ENCODE measurements around the gene RPL38.
A peak's percentile ranks its signal among the peaks of the same experiment; 100 is the strongest.

The RPL38 gene

GRCh38 chr17:74244548-74244947, 41.1 kb downstream of the RPL38 start:
- in situ Hi-C loops (cut with HindIII; ENCODE audit: low sequenced_read_pairs) = no loop called here
- no peak for DNase-seq (ENCODE audit: low read depth, low spot score)
- no peak overlapping the region for H3K4me3 ChIP-seq (ENCODE audit: low read depth, low read length)
- TF ChIP-seq, protein P1, sequence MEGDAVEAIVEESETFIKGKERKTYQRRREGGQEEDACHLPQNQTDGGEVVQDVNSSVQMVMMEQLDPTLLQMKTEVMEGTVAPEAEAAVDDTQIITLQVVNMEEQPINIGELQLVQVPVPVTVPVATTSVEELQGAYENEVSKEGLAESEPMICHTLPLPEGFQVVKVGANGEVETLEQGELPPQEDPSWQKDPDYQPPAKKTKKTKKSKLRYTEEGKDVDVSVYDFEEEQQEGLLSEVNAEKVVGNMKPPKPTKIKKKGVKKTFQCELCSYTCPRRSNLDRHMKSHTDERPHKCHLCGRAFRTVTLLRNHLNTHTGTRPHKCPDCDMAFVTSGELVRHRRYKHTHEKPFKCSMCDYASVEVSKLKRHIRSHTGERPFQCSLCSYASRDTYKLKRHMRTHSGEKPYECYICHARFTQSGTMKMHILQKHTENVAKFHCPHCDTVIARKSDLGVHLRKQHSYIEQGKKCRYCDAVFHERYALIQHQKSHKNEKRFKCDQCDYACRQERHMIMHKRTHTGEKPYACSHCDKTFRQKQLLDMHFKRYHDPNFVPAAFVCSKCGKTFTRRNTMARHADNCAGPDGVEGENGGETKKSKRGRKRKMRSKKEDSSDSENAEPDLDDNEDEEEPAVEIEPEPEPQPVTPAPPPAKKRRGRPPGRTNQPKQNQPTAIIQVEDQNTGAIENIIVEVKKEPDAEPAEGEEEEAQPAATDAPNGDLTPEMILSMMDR (IDR thresholded peaks at IDR 0.05; ENCODE audit: low read depth, low read length) = no peak

GRCh38 chr17:74245145-74245831, 41.8 kb downstream of the RPL38 start:
- TF ChIP-seq, protein P1 (IDR thresholded peaks at IDR 0.05; ENCODE audit: low read depth, low read length) = no peak
- in situ Hi-C loops (cut with HindIII; ENCODE audit: low sequenced_read_pairs) = no loop called here

DNA sequence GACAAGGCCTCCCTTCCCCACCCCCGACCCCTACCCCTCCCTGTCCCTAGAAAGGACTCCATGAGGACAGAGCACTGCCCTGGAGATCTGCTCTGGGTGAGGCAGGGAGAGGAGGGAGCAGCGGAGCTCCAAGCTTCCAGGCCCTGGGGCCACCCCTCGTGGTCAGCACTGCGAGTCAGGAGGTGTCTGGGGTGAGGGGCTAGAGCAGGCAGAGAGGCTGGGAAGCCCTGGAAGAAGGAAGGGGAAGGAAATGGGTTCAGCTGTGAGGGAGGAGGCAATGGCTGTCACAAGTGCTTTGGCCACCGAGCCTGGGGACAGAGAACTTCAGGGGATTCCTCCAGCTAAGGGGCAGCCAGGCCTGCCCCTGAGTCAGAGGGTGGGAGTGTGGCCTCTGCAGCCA, 42.4 kb downstream of the RPL38 start:
- in situ Hi-C loops (cut with HindIII; ENCODE audit: low sequenced_read_pairs) = no loop called here
- no peak for DNase-seq (ENCODE audit: low read depth, low spot score)
- H3K4me3 ChIP-seq (ENCODE audit: low read depth, low read length) = no peak overlapping the region
- TF ChIP-seq, protein P1 (IDR thresholded peaks at IDR 0.05; ENCODE audit: low read depth, low read length) = no peak

More at GRCh38 chr17:74245145-74245831, 41.8 kb downstream of the RPL38 start:
- H3K4me3 ChIP-seq (ENCODE audit: low read depth, low read length) = no peak overlapping the region
- peak; percentile 14 for DNase-seq (ENCODE audit: low read depth, low spot score)

DNA sequence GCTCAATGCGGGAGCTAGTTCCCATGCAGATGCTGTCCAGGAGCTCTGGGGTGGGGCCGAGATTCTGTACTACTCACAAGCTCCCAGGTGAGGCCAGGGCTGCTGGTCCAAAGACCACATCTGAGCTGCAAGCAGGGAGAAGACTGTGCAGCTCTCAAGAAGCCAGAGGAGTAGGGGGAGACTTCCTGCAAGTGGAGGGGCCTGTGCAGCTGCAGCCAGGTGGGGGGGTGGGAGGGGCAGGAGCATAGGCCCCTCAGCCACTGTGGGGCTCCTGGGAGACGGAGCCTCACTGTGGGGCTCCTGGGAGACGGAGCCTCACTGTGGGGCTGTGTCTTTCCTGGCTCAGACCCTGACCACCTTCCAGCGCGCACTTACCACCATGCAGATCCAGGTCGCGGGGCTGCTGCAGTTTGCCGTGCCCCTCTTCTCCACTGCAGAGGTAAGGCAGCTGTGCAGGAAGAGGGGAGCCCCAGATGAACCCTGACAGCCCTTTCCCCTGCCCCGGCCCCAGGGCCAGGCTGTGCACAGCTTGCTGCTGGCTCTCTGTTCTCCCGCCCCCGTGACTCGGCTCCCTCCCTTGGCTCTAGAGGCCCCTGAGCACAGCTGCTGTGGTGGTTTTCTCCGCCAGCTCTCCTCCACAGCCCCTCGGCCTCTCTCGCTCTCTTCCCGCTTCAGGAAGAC, 46.3 kb downstream of the RPL38 start:
- TF ChIP-seq, protein P1 (IDR thresholded peaks at IDR 0.05; ENCODE audit: low read depth, low read length) = no peak
- DNase-seq (ENCODE audit: low read depth, low spot score) = no peak
- in situ Hi-C loops (cut with HindIII; ENCODE audit: low sequenced_read_pairs) = no loop called here
- H3K4me3 ChIP-seq (ENCODE audit: low read depth, low read length) = no peak overlapping the region

- in situ Hi-C loops (cut with HindIII; ENCODE audit: low sequenced_read_pairs) = no loop called here
These were observed 47.0 kb downstream of the RPL38 start for GRCh38 chr17:74250324-74250995.

GRCh38 chr17:74251051-74251450, 47.6 kb downstream of the RPL38 start:
- no peak for DNase-seq (ENCODE audit: low read depth, low spot score)
- TF ChIP-seq, protein P1 (IDR thresholded peaks at IDR 0.05; ENCODE audit: low read depth, low read length) = no peak
- in situ Hi-C loops (cut with HindIII; ENCODE audit: low sequenced_read_pairs) = no loop called here
- no peak overlapping the region for H3K4me3 ChIP-seq (ENCODE audit: low read depth, low read length)

More at GRCh38 chr17:74250324-74250995, 47.0 kb downstream of the RPL38 start:
- DNase-seq (ENCODE audit: low read depth, low spot score) = no peak
- no peak overlapping the region for H3K4me3 ChIP-seq (ENCODE audit: low read depth, low read length)
- TF ChIP-seq, protein P1 (IDR thresholded peaks at IDR 0.05; ENCODE audit: low read depth, low read length) = no peak
